T-helper 9 cell (primary cell): ENCODE data around the gene HMGCS1.
"Not testable (repeated sequence)": the region's sequence is repeated elsewhere in the genome, so short reads cannot be mapped to it uniquely, and the experiment has no call there.

Experiments
- DNase-seq: peaks from one replicate; pipeline ENCODE4 v3.0.0-alpha.2; 2020

The HMGCS1 gene

DNA sequence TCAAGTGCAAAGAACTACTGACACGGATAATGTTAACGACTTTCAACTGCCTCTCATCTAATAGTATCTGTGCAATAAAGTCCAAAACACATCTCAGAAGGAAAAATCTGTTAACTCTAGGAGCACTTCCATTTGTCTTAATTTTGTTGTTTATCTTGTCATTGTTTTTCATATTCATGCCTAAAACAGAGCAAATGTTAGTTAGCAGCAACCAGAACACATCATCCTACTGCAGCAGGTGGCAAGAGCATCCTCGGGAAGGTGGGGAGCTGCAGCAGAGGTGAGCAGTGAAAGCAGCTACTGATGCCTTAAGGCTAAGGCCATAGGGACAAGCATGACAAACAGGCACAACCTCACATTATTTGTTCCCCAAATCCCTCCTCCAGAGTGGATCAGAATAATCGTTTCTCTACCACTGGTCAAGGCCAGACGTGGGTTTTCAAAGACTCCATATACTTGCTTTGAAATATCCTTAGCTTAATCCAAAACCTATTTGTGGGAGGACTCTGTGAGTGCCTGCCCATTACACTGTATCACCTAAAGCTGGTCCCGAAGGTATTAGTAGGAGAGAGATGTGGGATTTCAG lies 1.0 kb downstream of the HMGCS1 start:
- no peak for DNase-seq

- DNase-seq, result no peak
These were observed 3.6 kb downstream of the HMGCS1 start for GRCh38 chr5:43309637-43310036.

DNA sequence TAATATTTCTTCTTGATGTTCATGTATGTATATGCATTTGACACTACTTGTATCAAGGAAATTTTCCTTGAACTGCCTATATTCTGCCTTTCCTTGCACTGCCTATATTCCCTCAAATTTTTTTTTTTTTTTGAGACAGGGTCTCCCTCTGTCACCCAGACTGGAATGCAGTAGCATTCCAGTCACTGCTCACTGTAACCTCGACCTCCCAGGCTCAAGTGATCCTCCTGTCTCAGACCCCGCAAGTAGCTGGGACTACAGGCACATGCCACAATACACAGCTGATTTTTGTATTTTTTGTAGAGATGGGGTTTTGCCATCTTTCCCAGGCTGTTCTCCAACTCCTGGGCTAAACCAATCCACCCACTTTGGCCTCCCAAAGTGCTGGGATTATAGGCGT lies 4.1 kb downstream of the HMGCS1 start:
- DNase-seq, result no peak

DNA sequence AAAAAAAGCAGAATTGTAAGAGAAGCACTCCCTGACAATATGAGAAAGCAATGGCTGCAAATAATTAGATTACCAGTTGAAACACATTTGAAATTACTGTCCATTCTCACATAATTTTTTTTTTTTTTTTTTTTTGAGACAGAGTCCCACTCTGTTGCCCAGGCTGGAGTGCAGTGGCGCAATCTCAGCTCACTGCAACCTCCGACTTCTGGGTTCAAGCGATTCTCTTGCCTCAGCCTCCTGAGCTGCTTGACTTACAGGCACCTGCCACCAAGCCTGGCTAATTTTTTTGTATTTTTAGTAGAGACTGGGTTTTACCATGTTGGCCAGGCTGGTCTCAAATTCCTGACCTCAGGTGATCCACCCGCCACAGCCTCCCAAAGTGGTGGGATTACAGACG lies 6.3 kb downstream of the HMGCS1 start:
- not testable (repeated sequence) for DNase-seq

DNA sequence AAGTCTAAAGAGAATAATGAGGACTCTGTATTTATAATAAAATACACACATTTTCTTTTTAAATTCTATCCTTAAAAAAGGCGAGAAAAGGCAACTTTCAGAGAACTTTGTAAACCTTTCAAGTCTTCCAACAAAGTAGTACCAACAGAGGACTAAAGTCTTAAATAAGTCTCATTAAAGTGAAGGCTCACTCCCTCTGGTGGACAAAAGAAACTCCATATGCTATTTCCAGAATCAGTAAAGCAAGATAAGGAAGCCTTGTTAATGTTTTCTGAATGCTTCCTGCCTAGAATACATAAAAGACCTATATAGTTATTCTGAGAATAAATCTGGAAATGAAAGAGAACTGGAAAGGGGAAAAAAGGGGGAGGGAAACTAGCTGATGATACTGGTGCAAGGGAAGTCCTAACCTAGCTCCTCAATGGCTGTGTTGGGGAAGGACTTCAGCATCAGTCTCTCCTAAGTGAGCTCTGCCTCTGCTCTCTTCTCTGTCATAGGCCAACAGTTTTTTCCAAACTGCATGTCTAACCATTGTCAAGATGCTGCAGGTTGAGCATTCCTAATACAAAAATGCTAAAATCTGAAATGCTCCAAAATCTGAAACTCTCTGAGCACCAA lies 7.2 kb downstream of the HMGCS1 start:
- no peak for DNase-seq

- no peak for DNase-seq
These were observed 8.7 kb downstream of the HMGCS1 start for GRCh38 chr5:43304525-43304924.

GRCh38 chr5:43303242-43303641 lies 10.0 kb downstream of the HMGCS1 start:
- DNase-seq, result no peak

- no peak for DNase-seq
These were observed 10.7 kb downstream of the HMGCS1 start for GRCh38 chr5:43302481-43302880.

DNA sequence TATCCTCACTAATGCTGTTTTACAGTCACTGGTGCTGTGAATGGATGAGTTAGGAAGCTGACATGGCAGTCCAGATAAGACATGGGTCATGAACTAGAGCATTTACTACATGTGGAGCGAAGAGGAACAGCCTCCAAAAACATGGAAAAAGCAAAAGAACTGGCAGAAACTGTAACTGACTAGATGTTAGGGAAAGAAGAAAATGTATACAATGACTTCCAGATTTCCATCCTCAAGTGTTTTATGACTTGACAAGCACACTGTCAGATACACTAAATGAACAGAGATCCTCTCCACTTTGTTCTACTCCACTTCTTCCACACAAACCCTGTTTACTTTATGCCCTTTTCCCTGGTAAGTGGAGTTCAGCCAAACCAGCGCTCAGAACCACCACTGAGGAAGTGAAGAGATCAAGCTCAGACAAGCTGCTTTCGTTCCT lies 11.5 kb downstream of the HMGCS1 start:
- no peak for DNase-seq

GRCh38 chr5:43300112-43300511 lies 13.1 kb downstream of the HMGCS1 start:
- DNase-seq, result no peak

DNA sequence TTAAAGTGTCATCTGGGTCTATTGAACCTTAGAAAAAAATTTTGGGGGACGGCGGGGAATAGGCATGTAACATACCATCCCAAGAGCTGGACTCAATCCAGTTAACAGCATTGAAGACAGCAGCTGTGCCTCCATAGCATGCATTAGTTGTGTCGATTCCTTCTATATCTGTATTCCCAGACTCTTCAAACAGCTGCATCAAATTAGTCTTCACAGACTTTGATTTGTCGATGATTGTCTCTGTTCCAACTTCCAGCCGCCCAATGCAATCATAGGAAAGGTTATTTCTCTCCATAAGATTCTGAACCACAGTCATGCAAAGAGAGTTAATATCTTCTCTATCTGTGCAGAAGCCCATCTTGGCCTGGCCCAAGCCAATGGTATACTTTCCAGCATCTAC lies 14.8 kb downstream of the HMGCS1 start:
- DNase-seq, result no peak

DNA sequence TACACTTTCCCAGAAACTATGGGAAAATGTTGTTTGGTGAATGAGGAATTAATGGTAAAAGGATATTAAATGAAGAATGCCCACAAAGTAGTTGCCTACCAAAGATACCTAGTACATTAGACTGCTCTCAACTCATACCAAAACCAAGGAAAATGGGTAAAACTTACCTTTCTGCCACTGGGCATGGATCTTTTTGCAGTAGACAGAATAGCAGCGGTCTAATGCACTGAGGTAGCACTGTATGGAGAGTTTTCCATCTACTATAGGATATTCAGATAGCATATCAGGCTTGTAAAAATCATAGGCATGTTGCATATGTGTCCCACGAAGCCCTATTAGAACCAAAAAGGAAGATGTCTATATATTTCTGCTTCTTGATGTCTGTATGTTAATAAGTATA lies 16.4 kb downstream of the HMGCS1 start:
- DNase-seq, result no peak

GRCh38 chr5:43295202-43295601 lies 18.0 kb downstream of the HMGCS1 start:
- no peak for DNase-seq

DNA sequence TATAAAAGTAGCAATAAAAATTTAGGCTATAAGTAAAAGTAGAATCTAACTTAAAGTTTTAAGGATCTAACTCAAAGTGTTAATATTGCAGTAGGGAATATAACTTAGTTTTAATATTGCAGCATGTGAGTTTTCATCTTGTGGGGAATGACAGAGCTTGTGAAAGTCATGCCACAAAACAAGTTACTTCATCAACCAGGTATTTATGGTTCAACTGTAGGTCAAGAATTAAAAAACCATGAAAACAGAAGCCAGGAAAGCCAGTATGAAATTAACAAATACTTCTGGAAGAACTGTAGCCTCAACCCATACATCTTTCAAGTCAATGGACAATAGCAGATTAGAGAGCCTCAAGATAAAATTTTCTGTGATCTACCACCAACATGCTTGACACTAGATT lies 19.0 kb downstream of the HMGCS1 start:
- DNase-seq, result no peak

DNA sequence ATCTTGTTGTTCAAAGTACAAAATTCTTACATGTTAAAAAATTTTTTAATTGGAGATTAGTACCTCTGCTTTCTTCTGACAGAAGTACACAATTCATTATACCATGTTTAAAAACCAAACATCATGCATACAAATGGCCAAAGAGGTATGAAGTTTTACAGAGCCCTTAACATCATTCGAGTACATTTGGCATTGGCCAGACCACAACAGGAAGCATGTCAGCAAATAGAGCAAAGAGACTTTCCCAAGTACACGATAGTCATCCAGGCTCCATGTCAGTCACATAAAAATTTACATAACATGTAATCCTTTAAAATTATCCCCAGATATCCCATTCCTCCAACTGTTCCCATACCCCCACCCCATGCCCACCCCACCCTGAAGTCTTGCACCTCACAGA lies 22.5 kb downstream of the HMGCS1 start:
- no peak for DNase-seq

DNA sequence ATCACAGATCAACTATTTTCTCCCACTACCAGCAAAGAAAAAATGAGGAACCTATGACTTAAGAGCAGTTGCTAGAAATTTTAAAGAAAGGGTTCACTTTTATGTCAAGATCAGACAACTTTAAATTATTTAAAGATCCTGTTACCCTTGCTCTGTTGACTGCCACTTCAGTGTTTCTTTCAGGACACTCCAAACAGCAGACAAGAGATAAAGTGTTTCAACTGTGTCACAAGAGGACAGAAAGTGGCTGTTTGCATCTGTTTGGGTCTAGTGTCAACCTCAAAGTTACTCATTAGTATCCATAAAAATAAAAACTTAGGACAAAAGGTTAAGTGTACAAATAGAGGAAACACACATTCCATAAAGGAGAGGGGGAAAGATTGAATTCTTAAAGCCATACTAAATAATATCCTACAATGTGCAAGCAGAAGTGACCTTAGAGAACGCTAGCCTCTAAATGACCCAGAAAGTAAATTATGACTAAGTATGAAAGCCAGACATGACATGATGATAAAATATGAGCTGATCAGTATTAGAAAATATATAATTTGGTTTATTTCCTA lies 24.9 kb downstream of the HMGCS1 start:
- no peak for DNase-seq

DNA sequence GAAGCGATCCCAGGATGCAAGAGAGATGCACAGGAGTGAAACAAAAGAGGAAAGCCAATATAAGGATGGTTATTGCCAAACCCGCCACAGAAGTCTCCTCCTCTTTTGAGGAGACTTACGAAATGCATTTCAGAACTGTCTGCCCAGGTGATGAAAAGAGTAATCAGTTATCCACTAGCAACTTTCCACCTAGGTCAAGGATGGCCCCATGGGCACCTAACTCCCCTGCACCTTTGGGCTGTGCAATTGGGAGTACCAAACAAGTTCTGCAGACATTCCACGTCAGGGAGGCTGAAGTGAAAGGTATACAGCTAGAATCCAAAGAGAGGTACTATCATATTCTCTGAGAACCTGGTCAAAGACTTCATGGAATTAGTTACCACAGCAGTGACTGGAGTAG lies 25.7 kb downstream of the HMGCS1 start:
- no peak for DNase-seq

- DNase-seq, result no peak
These were observed 26.6 kb downstream of the HMGCS1 start for GRCh38 chr5:43286623-43287022.

- no peak for DNase-seq
These were observed 31.2 kb downstream of the HMGCS1 start for GRCh38 chr5:43281840-43282658.

DNA sequence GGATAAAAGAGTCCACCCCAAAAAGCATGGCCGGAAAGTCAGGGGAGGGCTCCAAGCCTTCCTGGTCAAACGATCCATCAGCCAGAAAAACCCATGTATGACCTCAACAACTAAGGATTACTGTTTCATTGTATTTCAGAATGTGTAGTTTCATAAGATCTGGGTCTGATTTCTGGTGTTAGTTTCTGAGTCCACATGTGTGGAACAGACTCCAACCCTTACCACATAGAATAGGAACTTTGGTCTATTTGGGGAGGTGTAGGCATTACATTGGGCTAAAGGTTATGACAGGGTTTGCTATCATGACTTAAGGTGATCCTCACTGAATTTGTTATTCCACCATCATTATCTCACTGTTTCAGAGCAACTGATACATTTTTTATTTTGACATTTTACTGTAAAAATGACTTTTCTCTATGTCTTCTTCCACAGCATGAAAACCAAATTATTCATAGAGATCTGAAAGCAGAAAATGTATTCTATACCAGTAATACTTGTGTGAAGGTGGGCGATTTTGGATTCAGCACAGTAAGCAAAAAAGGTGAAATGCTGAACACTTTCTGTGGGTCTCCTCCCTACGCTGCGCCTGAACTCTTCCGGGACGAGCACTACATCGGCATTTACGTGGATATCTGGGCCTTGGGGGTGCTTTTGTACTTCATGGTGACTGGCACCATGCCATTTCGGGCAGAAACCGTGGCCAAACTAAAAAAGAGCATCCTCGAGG lies 33.5 kb downstream of the HMGCS1 start:
- no peak for DNase-seq

- DNase-seq, result no peak
These were observed 37.8 kb downstream of the HMGCS1 start for GRCh38 chr5:43275391-43275790.

GRCh38 chr5:43274435-43275114 lies 38.6 kb downstream of the HMGCS1 start:
- no peak for DNase-seq

DNA sequence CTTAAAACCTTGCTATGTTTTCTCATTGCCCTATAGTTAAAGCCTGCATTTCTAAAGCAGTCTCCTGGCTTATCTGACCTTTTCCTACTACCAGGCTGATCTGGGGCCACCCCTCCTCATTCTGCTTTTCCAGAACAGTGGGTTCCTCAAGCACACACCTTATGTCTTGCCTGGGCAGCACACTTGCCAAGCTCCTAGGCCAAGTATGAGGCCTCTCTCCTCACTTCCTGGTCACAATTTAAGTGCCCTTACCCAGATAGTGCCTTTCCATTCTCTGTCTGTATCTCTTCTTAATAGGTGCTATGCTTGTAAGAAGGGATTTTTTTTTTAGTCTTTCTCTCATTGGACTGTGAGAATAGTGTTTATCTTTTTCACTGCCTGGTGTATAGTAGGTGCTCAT lies 39.7 kb downstream of the HMGCS1 start:
- no peak for DNase-seq
